ENCODE data around the gene SPATA3. TPM values are rescaled to one million over a fixed set of nuclear protein-coding genes. Genes with fewer than 3 reads are reported as not detected.

The SPATA3 gene
- total RNA-seq, 2 experiments from 2014 or later, result not detected

DNA sequence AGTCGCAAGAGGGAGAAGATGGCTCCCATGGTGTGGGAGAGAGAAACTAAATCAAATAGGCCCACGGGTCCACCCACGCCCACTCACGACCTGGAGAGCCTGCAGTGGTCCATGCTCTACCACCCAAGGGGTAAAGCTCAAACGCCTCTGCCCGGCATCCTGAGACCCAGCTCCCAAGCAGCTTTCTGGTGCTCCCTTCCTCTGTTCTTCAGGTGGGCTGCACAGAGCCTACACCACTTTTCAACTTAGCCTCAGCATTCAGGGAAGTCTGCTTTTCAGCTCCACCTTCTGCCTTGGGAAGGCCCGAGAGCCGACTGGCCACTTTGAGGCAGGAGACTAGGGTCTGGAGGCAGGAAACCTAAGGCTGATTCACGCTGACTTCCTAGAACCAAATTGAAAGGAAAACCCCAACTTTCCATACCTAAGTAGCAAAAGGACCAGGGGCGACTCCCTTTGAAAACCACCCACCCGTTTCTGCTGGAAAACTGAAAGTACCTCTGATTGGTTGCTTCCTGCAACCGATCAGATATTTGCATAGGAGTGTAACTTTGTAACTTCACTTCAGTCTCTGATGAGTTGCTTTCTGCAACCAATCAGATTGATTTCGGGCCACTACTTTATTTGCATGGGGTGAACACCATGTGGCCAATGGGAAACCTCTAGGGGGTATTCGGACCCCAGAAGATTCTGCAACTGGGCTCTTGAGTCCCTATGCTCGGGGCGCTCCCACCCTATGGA lies 26.8 kb upstream of the SPATA3 start:
- H3K36me3 Mint-ChIP-seq (ENCODE audit: low read depth), result no peaks in the 10 kb centered on the region
- H3K36me3 ChIP-seq (ENCODE audit: insufficient read depth, low read length), result no peaks in the 10 kb centered on the region
- POLR2A ChIA-PET, result no interaction called here
- peaks cover 12% of the 10 kb centered on the region for H3K4me1 Mint-ChIP-seq (ENCODE audit: low read depth)
- no peaks in the 10 kb centered on the region for H3K9me3 ChIP-seq (ENCODE audit: control insufficient read depth in 1 of 2, insufficient read depth in 1 of 2, low read length in 2 of 2)
- CTCF ChIA-PET, result no interaction called here
- peak overlapping the region; percentile 51 for H3K4me3 Mint-ChIP-seq
- no peak for ATAC-seq (ENCODE audit: poor library complexity)
- no peak overlapping the region for H3K27ac ChIP-seq (ENCODE audit: low read depth in 1 of 2, low read length in 2 of 2)
- peaks cover 25% of the 10 kb centered on the region for H3K4me1 ChIP-seq (ENCODE audit: insufficient read depth, low read length)
- no peaks in the 10 kb centered on the region for H3K27me3 Mint-ChIP-seq
- no peak overlapping the region for H3K27ac Mint-ChIP-seq
- peak overlapping the region; percentile 38 for H3K4me3 ChIP-seq (ENCODE audit: low read length)
- intact Hi-C loops (cut with DNase I, micrococcal nuclease), result no loop called here
- H3K27me3 ChIP-seq (ENCODE audit: control insufficient read depth in 1 of 2, insufficient read depth in 2 of 2, low read length in 2 of 2), result no peaks in the 10 kb centered on the region
- H3K9me3 Mint-ChIP-seq, result no peaks in the 10 kb centered on the region
- peak in 1 of 14 experiments; percentile 21 for DNase-seq
- TF ChIP-seq, protein P1, sequence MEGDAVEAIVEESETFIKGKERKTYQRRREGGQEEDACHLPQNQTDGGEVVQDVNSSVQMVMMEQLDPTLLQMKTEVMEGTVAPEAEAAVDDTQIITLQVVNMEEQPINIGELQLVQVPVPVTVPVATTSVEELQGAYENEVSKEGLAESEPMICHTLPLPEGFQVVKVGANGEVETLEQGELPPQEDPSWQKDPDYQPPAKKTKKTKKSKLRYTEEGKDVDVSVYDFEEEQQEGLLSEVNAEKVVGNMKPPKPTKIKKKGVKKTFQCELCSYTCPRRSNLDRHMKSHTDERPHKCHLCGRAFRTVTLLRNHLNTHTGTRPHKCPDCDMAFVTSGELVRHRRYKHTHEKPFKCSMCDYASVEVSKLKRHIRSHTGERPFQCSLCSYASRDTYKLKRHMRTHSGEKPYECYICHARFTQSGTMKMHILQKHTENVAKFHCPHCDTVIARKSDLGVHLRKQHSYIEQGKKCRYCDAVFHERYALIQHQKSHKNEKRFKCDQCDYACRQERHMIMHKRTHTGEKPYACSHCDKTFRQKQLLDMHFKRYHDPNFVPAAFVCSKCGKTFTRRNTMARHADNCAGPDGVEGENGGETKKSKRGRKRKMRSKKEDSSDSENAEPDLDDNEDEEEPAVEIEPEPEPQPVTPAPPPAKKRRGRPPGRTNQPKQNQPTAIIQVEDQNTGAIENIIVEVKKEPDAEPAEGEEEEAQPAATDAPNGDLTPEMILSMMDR (IDR thresholded peaks at IDR 0.05), result no peak

DNA sequence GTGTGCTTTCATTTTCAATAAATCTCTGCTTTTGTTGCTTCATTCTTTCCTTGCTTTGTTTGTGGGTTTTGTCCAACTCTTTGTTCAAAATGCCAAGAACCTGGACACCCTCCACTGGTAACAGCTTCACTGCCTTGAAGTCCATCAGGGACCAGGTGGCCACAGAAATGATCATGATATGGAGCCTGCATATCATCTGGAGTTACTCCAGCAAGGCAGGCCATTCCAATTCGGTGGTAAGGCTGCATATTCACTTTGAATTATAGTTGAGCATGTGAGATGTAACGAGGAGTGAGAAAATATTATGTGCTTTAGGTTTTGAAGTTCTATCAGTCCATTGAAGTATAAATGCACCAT lies 26.3 kb upstream of the SPATA3 start:
- POLR2A ChIA-PET, result no interaction called here
- no peak for DNase-seq
- Mint-ChIP-seq H3K27me3 (no peaks in the 10 kb centered on the region), H3K27ac (no peak overlapping the region), H3K9me3 (no peaks in the 10 kb centered on the region), H3K4me1 (ENCODE audit: low read depth) (peaks cover 17% of the 10 kb centered on the region), H3K4me3 (no peak overlapping the region), H3K36me3 (ENCODE audit: low read depth) (no peaks in the 10 kb centered on the region)
- CTCF ChIA-PET, result interaction anchor here (1.3 to 1.4 kb wide), 2 partner anchors 10 to 18 kb away, joined by 4 read pairs; no protein-coding TSS in a partner anchor
- Histone ChIP-seq H3K9me3 (ENCODE audit: control insufficient read depth in 1 of 2, insufficient read depth in 1 of 2, low read length in 2 of 2) (no peaks in the 10 kb centered on the region), H3K4me1 (ENCODE audit: insufficient read depth, low read length) (peaks cover 31% of the 10 kb centered on the region), H3K36me3 (ENCODE audit: insufficient read depth, low read length) (no peaks in the 10 kb centered on the region), H3K27ac (ENCODE audit: low read depth in 1 of 2, low read length in 2 of 2) (no peak overlapping the region), H3K27me3 (ENCODE audit: control insufficient read depth in 1 of 2, insufficient read depth in 2 of 2, low read length in 2 of 2) (no peaks in the 10 kb centered on the region), H3K4me3 (ENCODE audit: low read length) (peak overlapping the region; percentile 38)
- intact Hi-C loops (cut with DNase I, micrococcal nuclease), result no loop called here
- ATAC-seq (ENCODE audit: poor library complexity), result no peak
- TF ChIP-seq, protein P1 (IDR thresholded peaks at IDR 0.05), result no peak

DNA sequence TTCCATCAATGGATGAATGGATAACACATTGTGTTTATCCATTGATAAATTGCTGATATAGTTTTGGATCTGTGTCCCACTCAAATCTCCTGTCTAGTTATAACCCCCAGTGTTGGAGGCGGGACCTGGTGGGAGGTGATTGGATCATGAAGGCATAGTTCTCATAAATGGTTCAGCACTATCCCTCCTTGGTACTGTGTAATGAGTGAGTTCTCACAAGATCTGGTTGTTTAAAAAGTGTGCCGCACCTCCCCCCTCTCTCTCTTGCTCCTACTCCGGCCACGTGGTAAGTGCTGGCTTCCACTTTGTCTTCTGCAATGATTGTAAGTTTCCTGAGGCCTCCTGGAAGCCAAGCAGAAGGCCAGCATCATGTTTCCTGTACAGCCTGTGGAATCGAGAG lies 23.9 kb upstream of the SPATA3 start:
- Mint-ChIP-seq H3K4me1 (ENCODE audit: low read depth) (peaks cover 24% of the 10 kb centered on the region), H3K4me3 (no peak overlapping the region), H3K9me3 (no peaks in the 10 kb centered on the region), H3K27ac (no peak overlapping the region), H3K27me3 (no peaks in the 10 kb centered on the region), H3K36me3 (ENCODE audit: low read depth) (no peaks in the 10 kb centered on the region)
- no peaks in the 10 kb centered on the region for H3K36me3 ChIP-seq (ENCODE audit: insufficient read depth, low read length)
- TF ChIP-seq, protein P1 (IDR thresholded peaks at IDR 0.05), result no peak
- peaks cover 34% of the 10 kb centered on the region for H3K4me1 ChIP-seq (ENCODE audit: insufficient read depth, low read length)
- POLR2A ChIA-PET, result no interaction called here
- no peaks in the 10 kb centered on the region for H3K9me3 ChIP-seq (ENCODE audit: control insufficient read depth in 1 of 2, insufficient read depth in 1 of 2, low read length in 2 of 2)
- no peak for DNase-seq
- intact Hi-C loops (cut with DNase I, micrococcal nuclease), result no loop called here
- H3K27ac ChIP-seq (ENCODE audit: low read depth in 1 of 2, low read length in 2 of 2), result no peak overlapping the region
- no peak overlapping the region for H3K4me3 ChIP-seq (ENCODE audit: low read length)
- ATAC-seq (ENCODE audit: poor library complexity), result no peak
- no peaks in the 10 kb centered on the region for H3K27me3 ChIP-seq (ENCODE audit: control insufficient read depth in 1 of 2, insufficient read depth in 2 of 2, low read length in 2 of 2)
- CTCF ChIA-PET, result no interaction called here
